ENCODE data around the gene SLC13A3.

The SLC13A3 gene

DNA sequence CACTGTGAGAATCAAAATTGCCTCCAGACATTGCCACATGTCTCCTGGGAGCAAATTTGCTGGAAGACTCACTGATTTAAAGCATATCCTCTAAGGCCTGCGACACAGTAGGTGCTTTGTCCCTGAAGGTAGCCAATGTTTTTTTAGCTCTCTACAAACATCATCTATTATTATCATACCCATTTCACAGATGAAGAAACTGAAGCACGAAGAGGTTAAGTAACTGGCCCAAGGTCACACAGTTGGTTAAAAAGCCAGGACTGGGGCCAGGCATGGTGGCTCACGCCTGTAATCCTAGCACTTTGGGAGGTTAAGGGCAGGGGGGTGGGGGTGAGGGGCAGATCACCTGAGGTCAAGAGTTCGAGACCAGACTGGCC lies 12.4 kb downstream of the SLC13A3 start:
- TF ChIP-seq, protein P1, sequence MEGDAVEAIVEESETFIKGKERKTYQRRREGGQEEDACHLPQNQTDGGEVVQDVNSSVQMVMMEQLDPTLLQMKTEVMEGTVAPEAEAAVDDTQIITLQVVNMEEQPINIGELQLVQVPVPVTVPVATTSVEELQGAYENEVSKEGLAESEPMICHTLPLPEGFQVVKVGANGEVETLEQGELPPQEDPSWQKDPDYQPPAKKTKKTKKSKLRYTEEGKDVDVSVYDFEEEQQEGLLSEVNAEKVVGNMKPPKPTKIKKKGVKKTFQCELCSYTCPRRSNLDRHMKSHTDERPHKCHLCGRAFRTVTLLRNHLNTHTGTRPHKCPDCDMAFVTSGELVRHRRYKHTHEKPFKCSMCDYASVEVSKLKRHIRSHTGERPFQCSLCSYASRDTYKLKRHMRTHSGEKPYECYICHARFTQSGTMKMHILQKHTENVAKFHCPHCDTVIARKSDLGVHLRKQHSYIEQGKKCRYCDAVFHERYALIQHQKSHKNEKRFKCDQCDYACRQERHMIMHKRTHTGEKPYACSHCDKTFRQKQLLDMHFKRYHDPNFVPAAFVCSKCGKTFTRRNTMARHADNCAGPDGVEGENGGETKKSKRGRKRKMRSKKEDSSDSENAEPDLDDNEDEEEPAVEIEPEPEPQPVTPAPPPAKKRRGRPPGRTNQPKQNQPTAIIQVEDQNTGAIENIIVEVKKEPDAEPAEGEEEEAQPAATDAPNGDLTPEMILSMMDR (IDR thresholded peaks at IDR 0.05; ENCODE audit: low read depth, low read length, missing control alignments), result no peak
- H3K4me3 ChIP-seq (ENCODE audit: low read depth, low read length), result no peak overlapping the region
- in situ Hi-C loops (cut with HindIII; ENCODE audit: low pct_ligation_motif_present, low sequenced_read_pairs), result no loop called here
- DNase-seq, result no peak
- H3K27me3 ChIP-seq (replicated peaks), result no peaks in the 10 kb centered on the region
- H3K36me3 ChIP-seq (replicated peaks), result no peaks in the 10 kb centered on the region
- H3K27ac ChIP-seq, result no peak overlapping the region

DNA sequence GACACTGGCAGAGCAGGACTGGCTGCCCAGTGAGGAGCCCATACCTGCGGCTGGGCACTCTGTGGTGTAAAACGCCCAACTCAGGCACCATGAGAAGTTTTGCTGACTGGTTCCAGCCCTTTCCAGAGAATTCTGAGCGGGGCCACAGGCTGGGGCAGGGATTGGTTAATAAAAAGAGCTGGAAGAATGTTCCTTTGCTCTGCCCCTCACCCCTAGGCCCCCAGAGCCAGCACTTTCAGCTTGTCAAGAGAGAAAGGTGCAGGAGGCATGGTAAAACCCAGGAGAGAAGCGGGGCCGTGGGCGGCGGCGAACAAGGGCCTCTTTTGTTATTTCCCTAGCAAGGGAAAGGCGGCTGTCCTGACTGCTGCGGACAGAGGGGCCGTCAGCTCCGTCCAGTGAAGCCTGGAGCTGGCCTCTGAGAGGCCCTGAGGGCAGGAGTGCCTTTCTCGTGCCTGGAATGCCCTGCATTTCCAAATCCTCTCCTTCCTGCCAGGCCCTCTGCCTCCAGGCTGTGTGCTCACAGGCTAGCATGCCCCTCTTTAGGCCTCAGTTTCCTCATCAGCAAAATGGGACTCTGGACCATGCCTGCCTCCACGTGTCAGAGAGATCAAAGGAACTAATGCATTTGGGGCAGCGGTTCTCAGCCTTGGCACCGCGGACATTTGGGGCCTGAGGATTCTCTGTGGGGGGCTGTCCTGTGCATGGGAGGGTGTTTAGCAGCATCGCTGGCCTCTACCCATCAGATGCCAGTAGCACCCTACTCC lies 12.9 kb downstream of the SLC13A3 start:
- no peaks in the 10 kb centered on the region for H3K36me3 ChIP-seq (replicated peaks)
- H3K27ac ChIP-seq, result no peak overlapping the region
- no peak for DNase-seq
- no peaks in the 10 kb centered on the region for H3K27me3 ChIP-seq (replicated peaks)
- no peak overlapping the region for H3K4me3 ChIP-seq (ENCODE audit: low read depth, low read length)
- in situ Hi-C loops (cut with HindIII; ENCODE audit: low pct_ligation_motif_present, low sequenced_read_pairs), result no loop called here
- TF ChIP-seq, protein P1 (IDR thresholded peaks at IDR 0.05; ENCODE audit: low read depth, low read length, missing control alignments), result no peak

DNA sequence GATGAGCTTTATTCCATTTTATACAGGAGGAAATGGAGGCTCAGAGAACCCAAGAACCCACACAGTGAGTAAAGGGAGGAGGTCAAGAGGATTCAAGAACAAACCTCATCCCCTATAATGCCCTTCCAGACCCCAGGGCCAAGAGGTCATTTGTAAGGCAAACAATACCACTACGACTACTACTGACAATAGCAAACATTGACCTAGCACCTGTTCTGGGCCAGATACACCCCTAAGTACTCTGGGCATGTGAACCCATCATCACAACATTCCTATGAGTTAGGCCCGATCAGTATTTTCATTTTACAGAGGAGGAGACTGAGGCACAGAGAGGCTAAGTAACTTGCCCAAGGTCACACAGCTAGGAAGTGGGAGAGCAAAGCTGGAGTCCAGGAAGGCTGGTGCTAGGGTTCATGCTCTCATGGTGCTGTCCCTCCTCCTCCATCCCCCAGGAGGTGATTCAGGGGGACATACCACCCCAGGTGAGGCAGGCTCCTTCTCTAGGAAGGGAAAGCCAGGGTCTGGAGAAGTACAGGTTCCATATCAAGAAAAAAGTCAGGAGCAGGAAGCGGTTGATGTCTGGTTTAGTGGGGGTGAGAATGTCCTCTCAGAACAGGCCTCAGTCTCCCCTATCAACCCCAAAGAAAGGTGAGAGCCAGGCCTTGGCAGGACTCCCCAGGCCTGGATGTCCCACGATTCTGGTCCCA lies 13.7 kb downstream of the SLC13A3 start:
- Histone ChIP-seq H3K4me3 (ENCODE audit: low read depth, low read length) (no peak overlapping the region), H3K36me3 (replicated peaks) (no peaks in the 10 kb centered on the region), H3K27me3 (replicated peaks) (no peaks in the 10 kb centered on the region), H3K27ac (no peak overlapping the region)
- in situ Hi-C loops (cut with HindIII; ENCODE audit: low pct_ligation_motif_present, low sequenced_read_pairs), result no loop called here
- DNase-seq, result no peak
- TF ChIP-seq, protein P1 (IDR thresholded peaks at IDR 0.05; ENCODE audit: low read depth, low read length, missing control alignments), result no peak

DNA sequence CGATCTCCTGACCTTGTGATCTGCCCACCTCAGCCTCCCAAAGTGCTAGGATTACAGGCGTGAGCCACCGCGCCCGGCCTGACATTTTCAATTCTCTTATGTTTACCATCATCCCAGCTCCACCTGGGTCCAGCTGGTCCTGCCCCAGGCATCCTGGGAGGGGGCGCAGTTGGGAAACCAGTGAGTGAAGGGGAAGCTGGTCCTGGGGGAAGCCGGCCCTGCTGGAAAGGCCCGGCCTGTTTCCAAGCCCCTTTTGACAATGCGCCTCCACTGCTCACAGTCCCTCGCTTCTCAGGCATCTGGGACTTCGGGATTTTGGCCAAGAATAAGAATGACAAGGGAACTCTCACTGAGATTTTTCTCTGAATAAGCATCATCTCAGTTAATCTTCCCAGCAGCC lies 14.2 kb downstream of the SLC13A3 start:
- TF ChIP-seq, protein P1 (IDR thresholded peaks at IDR 0.05; ENCODE audit: low read depth, low read length, missing control alignments), result no peak
- Histone ChIP-seq H3K27ac (no peak overlapping the region), H3K27me3 (replicated peaks) (no peaks in the 10 kb centered on the region), H3K36me3 (replicated peaks) (no peaks in the 10 kb centered on the region), H3K4me3 (ENCODE audit: low read depth, low read length) (no peak overlapping the region)
- DNase-seq, result no peak
- in situ Hi-C loops (cut with HindIII; ENCODE audit: low pct_ligation_motif_present, low sequenced_read_pairs), result no loop called here

DNA sequence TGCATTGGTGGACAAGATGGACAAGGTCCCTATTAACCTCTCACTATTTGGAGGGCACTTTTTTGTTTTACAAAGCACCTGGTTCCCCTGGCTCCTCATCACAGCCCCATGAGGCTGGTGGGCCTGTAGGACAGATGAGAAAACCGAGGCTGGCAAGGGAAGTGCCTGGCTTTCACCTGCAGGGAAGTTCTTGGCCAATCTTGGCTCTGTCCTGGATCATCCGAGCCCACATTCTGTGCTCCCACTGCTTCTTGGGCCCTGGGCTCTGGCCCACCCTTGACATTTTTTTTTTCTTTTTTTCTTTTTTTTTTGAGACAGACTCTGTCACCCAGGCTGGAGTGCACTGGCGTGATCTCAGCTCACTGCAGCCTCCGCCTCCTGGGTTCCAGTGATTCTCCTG lies 14.7 kb downstream of the SLC13A3 start:
- Histone ChIP-seq H3K27ac (no peak overlapping the region), H3K4me3 (ENCODE audit: low read depth, low read length) (no peak overlapping the region), H3K36me3 (replicated peaks) (no peaks in the 10 kb centered on the region), H3K27me3 (replicated peaks) (no peaks in the 10 kb centered on the region)
- TF ChIP-seq, protein P1 (IDR thresholded peaks at IDR 0.05; ENCODE audit: low read depth, low read length, missing control alignments), result no peak
- DNase-seq, result no peak
- in situ Hi-C loops (cut with HindIII; ENCODE audit: low pct_ligation_motif_present, low sequenced_read_pairs), result no loop called here
